ENCODE measurements around the gene CCDC92. TPM values are rescaled to one million over a fixed set of nuclear protein-coding genes. Genes with fewer than 3 reads are reported as not detected.

Gene CCDC92
- total RNA-seq, 1 donor from 2014 or later, result 22.9 TPM

GRCh38 chr12:124018539-124018938 lies 45.9 kb upstream of the CCDC92 start:
- no peak for TF ChIP-seq CTCF (conservative IDR thresholded peaks at IDR 0.05)
- Mint-ChIP-seq H3K4me1 (ENCODE audit: unreplicated experiment) (peaks cover 6% of the 10 kb centered on the region), H3K9me3 (no peaks in the 10 kb centered on the region), H3K36me3 (peaks cover 12% of the 10 kb centered on the region), H3K27ac (no peak overlapping the region), H3K27me3 (no peaks in the 10 kb centered on the region), H3K4me3 (no peak overlapping the region)
- no peak for DNase-seq (ENCODE audit: extremely low spot score, unreplicated experiment)

GRCh38 chr12:124017064-124017463 lies 44.4 kb upstream of the CCDC92 start:
- Mint-ChIP-seq H3K27me3 (no peaks in the 10 kb centered on the region), H3K4me3 (no peak overlapping the region), H3K36me3 (peaks cover 26% of the 10 kb centered on the region), H3K27ac (no peak overlapping the region), H3K4me1 (ENCODE audit: unreplicated experiment) (peaks cover 6% of the 10 kb centered on the region), H3K9me3 (no peaks in the 10 kb centered on the region)
- no peak for DNase-seq (ENCODE audit: extremely low spot score, unreplicated experiment)
- no peak for TF ChIP-seq CTCF (conservative IDR thresholded peaks at IDR 0.05)

GRCh38 chr12:124015494-124016461 lies 43.1 kb upstream of the CCDC92 start:
- Mint-ChIP-seq H3K27me3 (no peaks in the 10 kb centered on the region), H3K4me1 (ENCODE audit: unreplicated experiment) (peaks cover 1% of the 10 kb centered on the region), H3K9me3 (no peaks in the 10 kb centered on the region), H3K4me3 (no peak overlapping the region), H3K36me3 (peaks cover 35% of the 10 kb centered on the region), H3K27ac (no peak overlapping the region)
- no peak for DNase-seq (ENCODE audit: extremely low spot score, unreplicated experiment)
- no peak for TF ChIP-seq CTCF (conservative IDR thresholded peaks at IDR 0.05)

DNA sequence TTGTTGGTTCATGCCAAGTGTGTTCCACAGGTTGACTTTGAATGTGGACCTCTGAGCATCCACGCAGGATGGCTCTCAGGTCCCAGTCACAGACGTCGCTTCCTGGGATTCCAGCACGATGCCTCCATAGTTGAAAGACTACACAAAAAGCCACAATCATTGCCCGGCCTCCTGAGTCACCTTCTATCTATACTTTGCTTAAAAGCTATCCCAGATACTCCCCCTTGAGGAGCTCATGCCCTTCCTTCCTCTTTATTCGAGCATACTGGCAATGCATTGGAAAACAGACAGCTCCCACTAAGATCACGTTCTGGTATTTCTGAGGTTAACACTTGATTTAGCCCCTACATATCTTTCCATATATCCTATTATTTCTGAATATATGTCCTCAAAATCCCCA lies 40.4 kb upstream of the CCDC92 start:
- peaks cover 7% of the 10 kb centered on the region for H3K4me1 Mint-ChIP-seq (ENCODE audit: unreplicated experiment)
- peaks cover 41% of the 10 kb centered on the region for H3K36me3 Mint-ChIP-seq
- H3K9me3 Mint-ChIP-seq, result no peaks in the 10 kb centered on the region
- no peak overlapping the region for H3K27ac Mint-ChIP-seq
- DNase-seq (ENCODE audit: extremely low spot score, unreplicated experiment), result no peak
- no peak for TF ChIP-seq CTCF (conservative IDR thresholded peaks at IDR 0.05)
- H3K27me3 Mint-ChIP-seq, result no peaks in the 10 kb centered on the region
- no peak overlapping the region for H3K4me3 Mint-ChIP-seq

DNA sequence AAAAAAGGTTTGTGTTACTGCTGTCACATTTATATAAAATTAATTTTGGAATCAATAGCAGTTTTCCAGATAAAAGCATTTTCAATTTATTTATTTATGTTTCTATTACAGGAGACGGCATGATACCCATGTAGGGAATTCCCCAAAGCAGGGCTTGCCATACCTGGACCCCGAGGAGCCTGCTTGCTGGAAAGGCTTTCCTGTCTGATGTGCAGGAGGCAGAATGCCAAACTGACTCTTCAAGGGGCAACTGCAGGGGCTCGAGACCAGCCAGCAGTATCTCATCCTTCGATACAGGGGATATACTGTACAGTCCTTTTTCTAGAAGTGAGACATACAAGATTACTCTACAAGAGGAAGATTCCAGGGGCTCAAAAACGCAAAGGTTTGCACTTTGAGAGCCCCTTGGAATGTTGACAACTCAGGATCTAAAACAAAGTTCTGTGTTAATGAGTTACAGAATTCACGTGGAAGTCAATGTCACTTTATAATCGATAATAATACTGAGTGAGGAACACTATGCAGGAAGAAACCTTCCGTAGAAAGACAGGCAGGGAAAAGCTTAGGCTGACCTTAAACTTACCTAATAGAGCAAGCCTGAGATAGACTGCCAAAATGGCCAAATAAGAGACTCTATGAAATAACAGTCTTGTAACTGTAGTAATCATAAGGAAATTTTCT lies 38.9 kb upstream of the CCDC92 start:
- no peak overlapping the region for H3K4me3 Mint-ChIP-seq
- peaks cover 37% of the 10 kb centered on the region for H3K36me3 Mint-ChIP-seq
- no peaks in the 10 kb centered on the region for H3K9me3 Mint-ChIP-seq
- H3K27me3 Mint-ChIP-seq, result no peaks in the 10 kb centered on the region
- no peak overlapping the region for H3K27ac Mint-ChIP-seq
- TF ChIP-seq CTCF (conservative IDR thresholded peaks at IDR 0.05), result no peak
- no peak for DNase-seq (ENCODE audit: extremely low spot score, unreplicated experiment)
- H3K4me1 Mint-ChIP-seq (ENCODE audit: unreplicated experiment), result peaks cover 22% of the 10 kb centered on the region

Measured in type B pancreatic cell (in vitro differentiated cells).